HEK293 (cell line): ENCODE results near the gene ATP13A3.
A peak's percentile ranks its signal among the peaks of the same experiment; 100 is the strongest.

Experiments used
- CTCF ChIA-PET: fragments of 350-600 bp; formaldehyde crosslinking; extraction: SDS; loops from one replicate; lab custom pipeline; 2021; ENCODE audit warnings: antibody characterized with exemption; lab: Yijun Ruan, JAX
- POLR2A ChIA-PET: fragments of 300-600 bp; formaldehyde crosslinking; extraction: SDS; loops from one replicate; lab custom pipeline; 2020; ENCODE audit warnings: antibody characterized with exemption, inconsistent platforms; lab: Yijun Ruan, JAX
- H3K27ac ChIP-seq: fragments of 200-500 bp; sonication (Bioruptor generic); 2 replicates; pipeline ENCODE4 v1.5.1; 2014; ENCODE audit warnings: low read depth, low read length, control low read depth, inconsistent platforms; ENCODE audit errors: extremely low read depth
- H3K36me3 ChIP-seq, 2 experiments: fragments of 200-500 bp in 1 of 2; sonication (Bioruptor generic) in 1 of 2; 1 replicate in 1 of 2; 2 replicates in 1 of 2; pipeline ENCODE4 v1.5.1; 2014 to 2017; ENCODE audit warnings: inconsistent platforms in 2 of 2, low read length in 2 of 2; ENCODE audit not compliant: control insufficient read depth in 2 of 2, insufficient read depth in 1 of 2
- H3K4me1 ChIP-seq: fragments of 200-500 bp; sonication (Bioruptor generic); 2 replicates; pipeline ENCODE4 v1.5.1; 2014; ENCODE audit warnings: mild to moderate bottlenecking, low read length, inconsistent platforms; ENCODE audit not compliant: control insufficient read depth, insufficient read depth
- H3K4me3 ChIP-seq: 2 replicates; pipeline ENCODE4 v1.5.1; 2011; ENCODE audit warnings: low read depth, mild to moderate bottlenecking, control low read depth, low read length, moderate library complexity
- H3K9me3 ChIP-seq: fragments of 200-500 bp; sonication (Bioruptor generic); 2 replicates; pipeline ENCODE4 v1.5.1; 2014; ENCODE audit warnings: low read depth, low read length, inconsistent platforms; ENCODE audit not compliant: control insufficient read depth, insufficient read depth
- GLIS2 ChIP-seq: fragments of 450-650 bp; formaldehyde crosslinking; IDR thresholded peaks from 2 replicates; pipeline ENCODE4 v1.5.1; 2016; ENCODE audit warnings: missing biosample characterization, missing genetic modification characterization
- ZBTB8A ChIP-seq: fragments of 450-650 bp; formaldehyde crosslinking; IDR thresholded peaks from 2 replicates; pipeline ENCODE4 v1.5.1; 2016; ENCODE audit warnings: missing biosample characterization, missing genetic modification characterization
- ZNF155 ChIP-seq: fragments of 450-650 bp; formaldehyde crosslinking; IDR thresholded peaks from 2 replicates; pipeline ENCODE4 v1.5.1; 2016; ENCODE audit warnings: missing biosample characterization, missing genetic modification characterization
- ZNF16 ChIP-seq: fragments of 450-650 bp; formaldehyde crosslinking; IDR thresholded peaks from 2 replicates; pipeline ENCODE4 v1.5.1; 2016; ENCODE audit warnings: low read depth, missing biosample characterization, missing genetic modification characterization
- ZNF2 ChIP-seq: fragments of 450-650 bp; formaldehyde crosslinking; IDR thresholded peaks from 2 replicates; pipeline ENCODE4 v1.5.1; 2016; ENCODE audit warnings: missing biosample characterization, missing genetic modification characterization
- ZNF24 ChIP-seq: fragments of 450-650 bp; formaldehyde crosslinking; IDR thresholded peaks from 2 replicates; pipeline ENCODE4 v1.5.1; 2016; ENCODE audit warnings: missing biosample characterization, missing genetic modification characterization
- ZNF391 ChIP-seq: fragments of 450-650 bp; formaldehyde crosslinking; IDR thresholded peaks from 2 replicates; pipeline ENCODE4 v1.5.1; 2016; ENCODE audit warnings: low read depth, missing biosample characterization, missing genetic modification characterization, borderline replicate concordance
- ZNF416 ChIP-seq: fragments of 450-650 bp; formaldehyde crosslinking; IDR thresholded peaks from 2 replicates; pipeline ENCODE4 v1.5.1; 2016; ENCODE audit warnings: missing biosample characterization, missing genetic modification characterization
- ZNF433 ChIP-seq: fragments of 450-650 bp; formaldehyde crosslinking; IDR thresholded peaks from 2 replicates; pipeline ENCODE4 v1.5.1; 2016; ENCODE audit warnings: missing biosample characterization, missing genetic modification characterization, low read depth
- ZNF561 ChIP-seq: fragments of 450-650 bp; IDR thresholded peaks from 2 replicates; pipeline ENCODE4 v1.5.1; 2018; ENCODE audit warnings: missing biosample characterization, missing genetic modification characterization, borderline replicate concordance
- ZNF621 ChIP-seq: fragments of 450-650 bp; formaldehyde crosslinking; IDR thresholded peaks from 2 replicates; pipeline ENCODE4 v1.5.1; 2017; ENCODE audit warnings: missing biosample characterization, missing genetic modification characterization
- ZNF747 ChIP-seq: fragments of 450-650 bp; formaldehyde crosslinking; IDR thresholded peaks from 2 replicates; pipeline ENCODE4 v1.5.1; 2016; ENCODE audit warnings: missing biosample characterization, missing genetic modification characterization
- ZNF777 ChIP-seq: fragments of 450-650 bp; formaldehyde crosslinking; IDR thresholded peaks from 2 replicates; pipeline ENCODE4 v1.5.1; 2017; ENCODE audit warnings: missing biosample characterization, missing genetic modification characterization, borderline replicate concordance
- TF ChIP-seq, protein P1 (sequence below): fragments of 450-650 bp; formaldehyde crosslinking; IDR thresholded peaks from 2 replicates; pipeline ENCODE4 v1.5.1; 2016; ENCODE audit warnings: missing biosample characterization, missing genetic modification characterization, borderline replicate concordance
- TF ChIP-seq, protein P2 (sequence below): fragments of 450-650 bp; formaldehyde crosslinking; IDR thresholded peaks from 2 replicates; pipeline ENCODE4 v1.5.1; 2016; ENCODE audit warnings: missing biosample characterization, missing genetic modification characterization
- TF ChIP-seq, protein P3 (sequence below): fragments of 450-650 bp; formaldehyde crosslinking; IDR thresholded peaks from 2 replicates; pipeline ENCODE4 v1.5.1; 2016; ENCODE audit warnings: missing biosample characterization, missing genetic modification characterization
- TF ChIP-seq, protein P4 (sequence below): fragments of 450-650 bp; formaldehyde crosslinking; IDR thresholded peaks from 2 replicates; pipeline ENCODE4 v1.5.1; 2016; ENCODE audit warnings: missing biosample characterization, missing genetic modification characterization
- TF ChIP-seq, protein P5 (sequence below): fragments of 450-650 bp; formaldehyde crosslinking; conservative IDR thresholded peaks from 2 replicates; pipeline ENCODE4 v1.5.1; 2016; ENCODE audit warnings: low read depth, missing biosample characterization, missing genetic modification characterization

The ATP13A3 gene

DNA sequence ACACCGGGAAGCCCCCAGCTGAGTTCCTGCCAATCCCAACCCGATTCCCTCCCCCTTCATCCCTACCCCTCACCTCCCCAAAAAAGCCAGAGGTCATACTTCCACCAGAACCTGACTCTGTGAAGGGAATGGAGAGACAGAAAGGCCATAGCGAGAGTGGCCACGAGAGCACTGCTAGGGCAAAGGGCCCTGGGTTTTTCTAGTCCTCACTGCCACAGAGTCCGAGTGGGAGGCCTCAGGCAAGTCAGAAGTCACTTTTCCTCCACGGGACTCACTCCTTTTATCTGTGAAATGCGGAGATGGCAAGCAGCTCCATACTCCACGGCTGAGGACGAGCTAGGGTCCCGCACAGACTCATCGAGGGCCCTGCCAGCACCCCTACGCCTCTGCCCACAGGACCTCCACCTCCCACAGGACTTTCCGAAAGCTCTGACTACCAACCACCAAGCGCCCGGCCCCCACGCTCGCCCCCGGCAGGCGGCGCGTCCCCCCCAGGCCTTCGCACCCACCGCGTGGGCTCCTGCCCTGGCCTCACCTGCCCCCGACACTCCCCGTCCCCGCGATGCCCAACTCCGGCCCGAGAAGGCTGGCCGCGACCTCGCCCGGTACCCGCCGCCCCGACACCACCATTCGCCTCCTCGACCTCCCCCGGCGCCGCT lies 792 bp downstream of the ATP13A3 start (continued):
- TF ChIP-seq, protein P1, sequence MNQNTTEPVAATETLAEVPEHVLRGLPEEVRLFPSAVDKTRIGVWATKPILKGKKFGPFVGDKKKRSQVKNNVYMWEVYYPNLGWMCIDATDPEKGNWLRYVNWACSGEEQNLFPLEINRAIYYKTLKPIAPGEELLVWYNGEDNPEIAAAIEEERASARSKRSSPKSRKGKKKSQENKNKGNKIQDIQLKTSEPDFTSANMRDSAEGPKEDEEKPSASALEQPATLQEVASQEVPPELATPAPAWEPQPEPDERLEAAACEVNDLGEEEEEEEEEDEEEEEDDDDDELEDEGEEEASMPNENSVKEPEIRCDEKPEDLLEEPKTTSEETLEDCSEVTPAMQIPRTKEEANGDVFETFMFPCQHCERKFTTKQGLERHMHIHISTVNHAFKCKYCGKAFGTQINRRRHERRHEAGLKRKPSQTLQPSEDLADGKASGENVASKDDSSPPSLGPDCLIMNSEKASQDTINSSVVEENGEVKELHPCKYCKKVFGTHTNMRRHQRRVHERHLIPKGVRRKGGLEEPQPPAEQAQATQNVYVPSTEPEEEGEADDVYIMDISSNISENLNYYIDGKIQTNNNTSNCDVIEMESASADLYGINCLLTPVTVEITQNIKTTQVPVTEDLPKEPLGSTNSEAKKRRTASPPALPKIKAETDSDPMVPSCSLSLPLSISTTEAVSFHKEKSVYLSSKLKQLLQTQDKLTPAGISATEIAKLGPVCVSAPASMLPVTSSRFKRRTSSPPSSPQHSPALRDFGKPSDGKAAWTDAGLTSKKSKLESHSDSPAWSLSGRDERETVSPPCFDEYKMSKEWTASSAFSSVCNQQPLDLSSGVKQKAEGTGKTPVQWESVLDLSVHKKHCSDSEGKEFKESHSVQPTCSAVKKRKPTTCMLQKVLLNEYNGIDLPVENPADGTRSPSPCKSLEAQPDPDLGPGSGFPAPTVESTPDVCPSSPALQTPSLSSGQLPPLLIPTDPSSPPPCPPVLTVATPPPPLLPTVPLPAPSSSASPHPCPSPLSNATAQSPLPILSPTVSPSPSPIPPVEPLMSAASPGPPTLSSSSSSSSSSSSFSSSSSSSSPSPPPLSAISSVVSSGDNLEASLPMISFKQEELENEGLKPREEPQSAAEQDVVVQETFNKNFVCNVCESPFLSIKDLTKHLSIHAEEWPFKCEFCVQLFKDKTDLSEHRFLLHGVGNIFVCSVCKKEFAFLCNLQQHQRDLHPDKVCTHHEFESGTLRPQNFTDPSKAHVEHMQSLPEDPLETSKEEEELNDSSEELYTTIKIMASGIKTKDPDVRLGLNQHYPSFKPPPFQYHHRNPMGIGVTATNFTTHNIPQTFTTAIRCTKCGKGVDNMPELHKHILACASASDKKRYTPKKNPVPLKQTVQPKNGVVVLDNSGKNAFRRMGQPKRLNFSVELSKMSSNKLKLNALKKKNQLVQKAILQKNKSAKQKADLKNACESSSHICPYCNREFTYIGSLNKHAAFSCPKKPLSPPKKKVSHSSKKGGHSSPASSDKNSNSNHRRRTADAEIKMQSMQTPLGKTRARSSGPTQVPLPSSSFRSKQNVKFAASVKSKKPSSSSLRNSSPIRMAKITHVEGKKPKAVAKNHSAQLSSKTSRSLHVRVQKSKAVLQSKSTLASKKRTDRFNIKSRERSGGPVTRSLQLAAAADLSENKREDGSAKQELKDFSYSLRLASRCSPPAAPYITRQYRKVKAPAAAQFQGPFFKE = no peak
- TF ChIP-seq, protein P2, sequence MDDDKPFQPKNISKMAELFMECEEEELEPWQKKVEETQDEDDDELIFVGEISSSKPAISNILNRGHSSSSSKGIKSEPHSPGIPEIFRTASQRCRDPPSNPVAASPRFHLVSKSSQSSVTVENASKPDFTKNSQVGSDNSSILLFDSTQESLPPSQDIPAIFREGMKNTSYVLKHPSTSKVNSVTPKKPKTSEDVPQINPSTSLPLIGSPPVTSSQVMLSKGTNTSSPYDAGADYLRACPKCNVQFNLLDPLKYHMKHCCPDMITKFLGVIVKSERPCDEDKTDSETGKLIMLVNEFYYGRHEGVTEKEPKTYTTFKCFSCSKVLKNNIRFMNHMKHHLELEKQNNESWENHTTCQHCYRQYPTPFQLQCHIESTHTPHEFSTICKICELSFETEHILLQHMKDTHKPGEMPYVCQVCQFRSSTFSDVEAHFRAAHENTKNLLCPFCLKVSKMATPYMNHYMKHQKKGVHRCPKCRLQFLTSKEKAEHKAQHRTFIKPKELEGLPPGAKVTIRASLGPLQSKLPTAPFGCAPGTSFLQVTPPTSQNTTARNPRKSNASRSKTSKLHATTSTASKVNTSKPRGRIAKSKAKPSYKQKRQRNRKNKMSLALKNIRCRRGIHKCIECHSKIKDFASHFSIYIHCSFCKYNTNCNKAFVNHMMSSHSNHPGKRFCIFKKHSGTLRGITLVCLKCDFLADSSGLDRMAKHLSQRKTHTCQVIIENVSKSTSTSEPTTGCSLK (tag by site-specific recombination) = no peak
- TF ChIP-seq, protein P3, sequence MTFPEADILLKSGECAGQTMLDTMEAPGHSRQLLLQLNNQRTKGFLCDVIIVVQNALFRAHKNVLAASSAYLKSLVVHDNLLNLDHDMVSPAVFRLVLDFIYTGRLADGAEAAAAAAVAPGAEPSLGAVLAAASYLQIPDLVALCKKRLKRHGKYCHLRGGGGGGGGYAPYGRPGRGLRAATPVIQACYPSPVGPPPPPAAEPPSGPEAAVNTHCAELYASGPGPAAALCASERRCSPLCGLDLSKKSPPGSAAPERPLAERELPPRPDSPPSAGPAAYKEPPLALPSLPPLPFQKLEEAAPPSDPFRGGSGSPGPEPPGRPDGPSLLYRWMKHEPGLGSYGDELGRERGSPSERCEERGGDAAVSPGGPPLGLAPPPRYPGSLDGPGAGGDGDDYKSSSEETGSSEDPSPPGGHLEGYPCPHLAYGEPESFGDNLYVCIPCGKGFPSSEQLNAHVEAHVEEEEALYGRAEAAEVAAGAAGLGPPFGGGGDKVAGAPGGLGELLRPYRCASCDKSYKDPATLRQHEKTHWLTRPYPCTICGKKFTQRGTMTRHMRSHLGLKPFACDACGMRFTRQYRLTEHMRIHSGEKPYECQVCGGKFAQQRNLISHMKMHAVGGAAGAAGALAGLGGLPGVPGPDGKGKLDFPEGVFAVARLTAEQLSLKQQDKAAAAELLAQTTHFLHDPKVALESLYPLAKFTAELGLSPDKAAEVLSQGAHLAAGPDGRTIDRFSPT (tag by site-specific recombination) = no peak
- no peak for TF ChIP-seq ZNF561 (tag by site-specific recombination)

DNA sequence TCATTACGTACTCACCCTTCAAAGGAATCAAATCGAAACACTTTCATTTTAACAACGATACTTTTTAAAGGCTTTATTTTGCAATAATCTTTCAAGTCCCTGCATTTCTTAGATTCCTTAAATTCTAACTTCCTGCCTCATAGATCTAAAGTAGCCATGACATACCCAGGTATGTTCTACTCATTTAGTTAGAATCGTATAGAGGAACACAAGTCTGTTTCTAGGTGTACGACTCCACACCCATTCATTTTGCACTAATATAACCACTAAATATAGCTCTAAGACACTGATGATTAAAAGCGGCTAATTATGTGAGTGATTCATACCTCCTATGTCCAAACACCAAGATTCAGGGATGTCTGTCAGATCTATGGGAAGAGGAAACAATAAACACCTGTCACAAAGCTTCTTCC lies 1.3 kb downstream of the ATP13A3 start:
- Histone ChIP-seq H3K4me1 (peaks cover 10% of the 10 kb centered on the region; the same call in 1 of the 2 replicates), H3K4me3 (peak overlapping the region; percentile 80), H3K27ac (no peak overlapping the region), H3K36me3 (peaks cover 0 to 14% of the 10 kb centered on the region in 2 experiments; a peak in 2 of 3 replicates), H3K9me3 (no peaks in the 10 kb centered on the region)
- CTCF ChIA-PET = interaction anchor here (0.6 to 3.6 kb wide), 7 partner anchors 10 to 140 kb away, joined by 3 to 25 read pairs (median 4); no protein-coding TSS in a partner anchor
- POLR2A ChIA-PET = interaction anchor here (0.9 kb wide), 1 partner anchor 13 kb away, joined by 3 read pairs; no protein-coding TSS in a partner anchor
- TF ChIP-seq ZBTB8A (no peak), ZNF24 (tag by site-specific recombination) (no peak), ZNF777 (no peak), ZNF621 (no peak), ZNF416 (tag by site-specific recombination) (no peak), ZNF16 (tag by site-specific recombination) (no peak), ZNF433 (tag by site-specific recombination) (no peak), ZNF391 (tag by site-specific recombination) (no peak), ZNF747 (no peak), GLIS2 (tag by site-specific recombination) (no peak), ZNF155 (tag by site-specific recombination) (no peak), ZNF2 (tag by site-specific recombination) (no peak)
- TF ChIP-seq, protein P4, sequence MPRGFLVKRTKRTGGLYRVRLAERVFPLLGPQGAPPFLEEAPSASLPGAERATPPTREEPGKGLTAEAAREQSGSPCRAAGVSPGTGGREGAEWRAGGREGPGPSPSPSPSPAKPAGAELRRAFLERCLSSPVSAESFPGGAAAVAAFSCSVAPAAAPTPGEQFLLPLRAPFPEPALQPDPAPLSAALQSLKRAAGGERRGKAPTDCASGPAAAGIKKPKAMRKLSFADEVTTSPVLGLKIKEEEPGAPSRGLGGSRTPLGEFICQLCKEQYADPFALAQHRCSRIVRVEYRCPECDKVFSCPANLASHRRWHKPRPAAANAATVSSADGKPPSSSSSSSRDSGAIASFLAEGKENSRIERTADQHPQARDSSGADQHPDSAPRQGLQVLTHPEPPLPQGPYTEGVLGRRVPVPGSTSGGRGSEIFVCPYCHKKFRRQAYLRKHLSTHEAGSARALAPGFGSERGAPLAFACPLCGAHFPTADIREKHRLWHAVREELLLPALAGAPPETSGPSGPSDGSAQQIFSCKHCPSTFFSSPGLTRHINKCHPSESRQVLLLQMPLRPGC (tag by site-specific recombination) = 0 out of 2 replicates have a peak, but pooled peaks have one; percentile 13
- TF ChIP-seq, protein P5, sequence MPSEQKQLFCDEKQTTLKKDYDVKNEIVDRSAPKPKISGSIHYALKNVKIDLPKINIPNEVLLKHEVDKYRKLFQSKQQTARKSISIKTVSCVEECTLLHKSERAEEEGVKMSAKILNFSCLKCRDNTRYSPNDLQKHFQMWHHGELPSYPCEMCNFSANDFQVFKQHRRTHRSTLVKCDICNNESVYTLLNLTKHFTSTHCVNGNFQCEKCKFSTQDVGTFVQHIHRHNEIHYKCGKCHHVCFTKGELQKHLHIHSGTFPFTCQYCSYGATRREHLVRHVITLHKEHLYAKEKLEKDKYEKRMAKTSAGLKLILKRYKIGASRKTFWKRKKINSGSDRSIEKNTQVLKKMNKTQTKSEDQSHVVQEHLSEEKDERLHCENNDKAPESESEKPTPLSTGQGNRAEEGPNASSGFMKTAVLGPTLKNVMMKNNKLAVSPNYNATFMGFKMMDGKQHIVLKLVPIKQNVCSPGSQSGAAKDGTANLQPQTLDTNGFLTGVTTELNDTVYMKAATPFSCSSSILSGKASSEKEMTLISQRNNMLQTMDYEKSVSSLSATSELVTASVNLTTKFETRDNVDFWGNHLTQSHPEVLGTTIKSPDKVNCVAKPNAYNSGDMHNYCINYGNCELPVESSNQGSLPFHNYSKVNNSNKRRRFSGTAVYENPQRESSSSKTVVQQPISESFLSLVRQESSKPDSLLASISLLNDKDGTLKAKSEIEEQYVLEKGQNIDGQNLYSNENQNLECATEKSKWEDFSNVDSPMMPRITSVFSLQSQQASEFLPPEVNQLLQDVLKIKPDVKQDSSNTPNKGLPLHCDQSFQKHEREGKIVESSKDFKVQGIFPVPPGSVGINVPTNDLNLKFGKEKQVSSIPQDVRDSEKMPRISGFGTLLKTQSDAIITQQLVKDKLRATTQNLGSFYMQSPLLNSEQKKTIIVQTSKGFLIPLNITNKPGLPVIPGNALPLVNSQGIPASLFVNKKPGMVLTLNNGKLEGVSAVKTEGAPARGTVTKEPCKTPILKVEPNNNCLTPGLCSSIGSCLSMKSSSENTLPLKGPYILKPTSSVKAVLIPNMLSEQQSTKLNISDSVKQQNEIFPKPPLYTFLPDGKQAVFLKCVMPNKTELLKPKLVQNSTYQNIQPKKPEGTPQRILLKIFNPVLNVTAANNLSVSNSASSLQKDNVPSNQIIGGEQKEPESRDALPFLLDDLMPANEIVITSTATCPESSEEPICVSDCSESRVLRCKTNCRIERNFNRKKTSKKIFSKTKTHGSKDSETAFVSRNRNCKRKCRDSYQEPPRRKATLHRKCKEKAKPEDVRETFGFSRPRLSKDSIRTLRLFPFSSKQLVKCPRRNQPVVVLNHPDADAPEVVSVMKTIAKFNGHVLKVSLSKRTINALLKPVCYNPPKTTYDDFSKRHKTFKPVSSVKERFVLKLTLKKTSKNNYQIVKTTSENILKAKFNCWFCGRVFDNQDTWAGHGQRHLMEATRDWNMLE (tag by site-specific recombination) = no peak
